HG03439 (cell line): Measurements from ENCODE around the gene MSRB1.

Experiments used
- ATAC-seq: cut with Tn5 transposase; IDR thresholded peaks from one replicate; pipeline ENCODE4 v1.9.1; 2021; ENCODE audit warnings: mild to moderate bottlenecking, moderate library complexity; ENCODE audit not compliant: unreplicated experiment

Gene MSRB1

GRCh38 chr16:1979271-1980029, 36.5 kb upstream of the MSRB1 start:
- no peak for ATAC-seq

- ATAC-seq = no peak
Measured at GRCh38 chr16:1978476-1979120, 35.6 kb upstream of the MSRB1 start.

- no peak for ATAC-seq
Measured at GRCh38 chr16:1977875-1978268, 34.9 kb upstream of the MSRB1 start.

- no peak for ATAC-seq
Measured at GRCh38 chr16:1976951-1977874, 34.2 kb upstream of the MSRB1 start.

GRCh38 chr16:1976216-1976520, 33.2 kb upstream of the MSRB1 start:
- ATAC-seq = no peak

GRCh38 chr16:1975432-1976215, 32.6 kb upstream of the MSRB1 start:
- ATAC-seq = no peak

- no peak for ATAC-seq
Measured at GRCh38 chr16:1974157-1975070, 31.4 kb upstream of the MSRB1 start.

GRCh38 chr16:1973461-1974156, 30.6 kb upstream of the MSRB1 start:
- no peak for ATAC-seq

GRCh38 chr16:1972490-1972877, 29.5 kb upstream of the MSRB1 start:
- ATAC-seq = no peak

GRCh38 chr16:1971796-1972489, 28.9 kb upstream of the MSRB1 start, which contains the start of gene TBL3:
TBL3 (plus strand) TSS chr16:1972053; CDS start chr16:1972165, 112 bp downstream.
- ATAC-seq = peak; percentile 66

GRCh38 chr16:1968146-1968953, 25.4 kb upstream of the MSRB1 start:
- ATAC-seq = no peak

- ATAC-seq = no peak
Measured at GRCh38 chr16:1966460-1966859, 23.5 kb upstream of the MSRB1 start, which contains the start of gene RNF151. RNF151 (plus strand) TSS chr16:1966856; CDS start chr16:1966882, 26 bp downstream.

GRCh38 chr16:1965396-1966001, 22.5 kb upstream of the MSRB1 start:
- no peak for ATAC-seq

- peak; percentile 78 for ATAC-seq
Measured at GRCh38 chr16:1964506-1965395, 21.8 kb upstream of the MSRB1 start, which contains the start of gene RPS2. RPS2 (minus strand) TSS chr16:1964826; CDS start chr16:1964625, 201 bp downstream.

- ATAC-seq = no peak
Measured at GRCh38 chr16:1963806-1964505, 21.0 kb upstream of the MSRB1 start.
